ENCODE results near the gene ISX. TPM values are rescaled to one million over a fixed set of nuclear protein-coding genes. Genes with fewer than 3 reads are reported as not detected.

The ISX gene
- total RNA-seq, 1 donor from 2014 or later = not detected

DNA sequence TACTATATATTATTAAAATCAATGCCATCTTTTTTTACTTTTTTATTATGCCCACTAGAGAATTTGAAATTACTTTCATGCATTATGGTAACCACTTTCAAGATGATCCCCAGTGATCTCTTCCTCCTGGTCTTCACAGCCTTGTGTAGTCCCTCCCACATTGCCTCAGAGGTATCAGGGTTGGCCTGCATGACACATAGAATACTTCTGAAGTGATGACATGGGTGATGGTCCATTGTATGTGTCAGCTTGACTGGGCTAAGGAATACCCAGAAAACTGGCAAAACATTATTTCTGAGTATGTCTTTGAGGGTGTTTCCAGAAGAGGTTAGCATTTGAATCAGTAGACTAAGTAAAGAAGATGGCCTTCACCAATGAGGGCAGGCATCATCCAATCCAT is 14.2 kb upstream of the ISX start:
- no peak for DNase-seq (ENCODE audit: low read depth in 2 of 2)

DNA sequence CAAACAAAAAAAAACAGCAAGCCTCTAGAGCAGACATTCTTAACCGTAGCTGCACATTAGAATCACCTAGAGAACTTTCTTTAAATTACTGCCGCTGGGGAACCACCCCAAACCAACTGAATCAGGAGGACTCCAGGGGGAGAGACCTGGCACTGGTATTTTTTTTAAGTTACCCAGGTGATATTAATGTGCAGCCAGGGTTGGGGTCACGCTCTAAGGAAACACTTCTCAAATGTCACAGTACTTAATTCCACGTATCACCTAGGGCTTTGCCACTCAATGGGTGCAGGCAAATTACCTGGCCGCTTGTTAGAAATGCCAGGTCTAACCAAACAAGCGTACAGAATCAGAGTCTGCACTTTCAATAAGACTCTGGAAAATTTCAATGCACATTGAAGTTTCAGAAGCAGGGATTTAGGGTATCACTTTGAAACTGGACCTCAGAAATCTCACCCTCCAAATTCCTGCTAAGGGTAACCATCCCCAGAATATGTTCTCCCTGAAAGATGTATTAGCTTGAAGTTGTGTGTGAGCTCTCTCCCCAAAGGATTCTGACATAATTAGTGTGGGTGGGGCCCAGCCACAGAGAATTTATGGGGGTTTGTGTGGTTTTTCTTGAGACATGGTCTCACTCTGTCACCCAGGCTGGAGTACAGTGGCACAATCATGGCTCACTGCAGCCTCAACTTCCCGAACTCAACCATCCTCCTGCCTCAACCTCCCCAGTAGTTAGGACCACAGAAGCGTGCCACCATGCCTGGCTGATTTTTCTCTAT is 12.7 kb upstream of the ISX start:
- DNase-seq (ENCODE audit: low read depth in 2 of 2) = no peak

DNA sequence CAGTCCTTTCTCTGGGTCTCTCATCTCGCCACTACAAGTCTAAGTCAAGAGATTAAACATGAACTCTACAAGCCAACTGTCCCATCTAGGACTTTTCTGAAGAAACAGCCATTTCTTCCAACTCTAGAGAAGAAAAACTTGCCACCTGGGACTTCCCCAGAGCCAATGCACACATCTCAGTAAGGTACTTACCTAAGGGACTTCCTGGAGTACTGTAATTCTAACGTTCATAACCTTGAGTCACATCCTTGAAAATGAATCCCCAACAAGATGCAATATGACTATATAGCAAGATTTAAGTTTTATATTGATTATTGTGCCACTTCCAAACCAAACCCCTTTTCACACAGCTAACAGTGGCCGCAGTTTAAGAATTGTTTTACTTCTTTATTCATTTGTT is 11.9 kb upstream of the ISX start:
- DNase-seq (ENCODE audit: low read depth in 2 of 2) = no peak

DNA sequence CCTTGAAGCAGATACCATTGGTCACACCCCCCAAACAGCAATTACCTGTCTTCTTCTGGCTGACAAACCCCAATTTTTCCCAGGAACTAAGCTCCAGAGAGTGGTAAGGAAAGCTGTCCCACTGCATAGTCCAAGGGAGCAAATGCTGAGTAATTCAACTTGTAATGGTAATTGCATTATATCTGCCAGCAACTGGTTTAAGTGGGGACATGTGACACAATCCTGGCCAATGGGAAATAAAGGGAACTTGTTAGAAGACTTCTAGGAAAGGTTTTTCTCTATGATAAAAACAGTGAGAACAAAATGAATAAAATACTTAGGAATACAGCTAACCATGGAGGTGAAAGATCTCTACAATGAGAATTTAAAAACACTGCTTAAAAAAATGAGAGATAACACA is 9.5 kb upstream of the ISX start:
- no peak for DNase-seq (ENCODE audit: low read depth in 2 of 2)

DNA sequence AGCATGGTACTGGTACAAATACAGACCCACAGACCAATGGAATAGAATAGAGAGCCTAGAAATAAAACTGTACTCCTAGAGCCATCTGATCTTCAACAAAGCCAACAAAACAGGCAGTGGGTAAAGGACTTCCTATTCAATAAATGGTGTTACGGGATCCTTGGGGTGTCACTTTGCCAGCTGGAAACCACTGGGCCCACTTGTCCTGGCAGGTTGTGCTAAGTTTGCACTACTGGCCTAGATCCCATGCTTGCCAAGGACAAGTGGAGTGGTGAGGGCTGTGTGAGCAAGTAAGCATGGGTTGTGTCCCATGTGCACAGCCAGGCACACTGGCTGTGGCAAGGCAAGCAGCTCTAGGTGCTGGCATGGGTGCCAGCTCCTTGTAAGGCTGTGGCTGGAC is 8.8 kb upstream of the ISX start:
- DNase-seq (ENCODE audit: low read depth in 2 of 2) = no peak

DNA sequence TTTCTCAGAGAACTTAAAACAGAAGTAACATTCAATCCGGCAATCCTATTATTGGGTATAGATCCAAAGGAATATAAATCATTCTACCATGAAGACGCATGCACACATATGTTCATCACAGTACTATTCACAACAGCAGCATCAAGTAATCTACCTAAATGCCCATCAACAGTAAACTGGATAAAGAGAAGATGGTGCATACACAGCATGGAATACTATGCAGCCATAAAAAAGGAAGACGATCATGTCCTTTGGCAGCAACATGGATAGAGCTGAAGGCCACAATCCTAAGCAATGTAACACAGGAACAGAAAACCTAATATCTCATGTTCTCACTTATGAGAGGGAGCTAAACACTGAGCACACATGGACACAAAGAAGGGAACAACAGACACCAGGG is 6.3 kb upstream of the ISX start:
- DNase-seq (ENCODE audit: low read depth in 2 of 2) = no peak

DNA sequence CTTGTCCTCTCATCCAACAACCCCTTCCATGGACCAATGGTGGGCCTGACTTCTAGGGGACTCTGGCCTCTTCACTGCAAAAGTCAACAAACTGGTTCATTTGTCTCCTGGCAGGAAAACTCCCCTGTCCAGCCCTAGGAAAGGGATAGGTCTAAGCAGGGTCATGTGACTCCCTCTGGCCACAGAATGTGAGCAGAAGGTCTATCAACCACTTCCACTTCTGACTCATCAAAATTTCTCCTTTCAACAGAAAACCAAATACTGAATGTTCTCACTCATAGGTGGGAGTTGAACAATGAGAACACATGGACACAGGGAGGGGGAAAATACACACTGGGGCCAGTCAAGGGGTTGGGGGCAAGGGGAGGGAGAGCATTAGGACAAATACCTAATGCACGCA is 1.3 kb upstream of the ISX start:
- DNase-seq (ENCODE audit: low read depth in 2 of 2) = no peak

DNA sequence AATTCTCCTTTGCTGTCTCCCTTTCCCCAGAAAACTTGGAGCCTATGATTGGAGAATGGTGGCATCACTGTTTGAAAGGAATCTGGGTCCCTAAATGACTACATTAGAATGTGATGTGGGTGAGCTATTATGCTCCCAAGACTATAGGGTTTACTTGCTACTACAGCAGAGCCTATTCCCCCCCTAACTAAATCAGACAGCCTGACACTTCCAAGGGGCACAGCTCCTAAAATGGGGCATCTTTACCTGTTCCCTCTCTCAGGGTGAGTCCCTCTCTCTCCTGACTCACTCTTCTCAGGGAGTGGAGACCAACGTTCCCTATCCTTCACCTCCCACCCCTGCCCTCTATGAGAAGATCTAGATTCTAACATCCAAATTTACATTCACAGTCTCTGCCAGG is 775 bp upstream of the ISX start:
- DNase-seq (ENCODE audit: low read depth in 2 of 2) = no peak

DNA sequence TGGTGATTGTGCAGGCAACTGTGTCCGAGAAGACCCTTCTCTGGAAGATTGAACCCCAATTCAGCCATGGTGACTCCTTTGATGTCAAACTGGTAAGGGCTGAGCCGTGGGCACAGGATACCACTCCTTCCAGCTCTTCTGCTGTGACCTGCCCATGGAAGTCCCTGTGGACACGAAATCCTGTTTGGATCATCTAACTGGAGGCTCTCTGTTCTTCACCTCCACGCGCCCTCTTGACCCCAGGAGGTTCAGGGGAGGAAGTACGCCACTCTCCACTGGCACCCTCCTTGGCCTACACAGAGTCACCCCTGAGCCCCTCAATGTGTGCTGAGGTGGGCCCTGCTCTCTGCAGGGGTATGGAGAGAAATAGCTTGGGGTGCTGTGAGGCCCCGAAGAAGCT is 810 bp downstream of the ISX start:
- no peak for DNase-seq (ENCODE audit: low read depth in 2 of 2)

DNA sequence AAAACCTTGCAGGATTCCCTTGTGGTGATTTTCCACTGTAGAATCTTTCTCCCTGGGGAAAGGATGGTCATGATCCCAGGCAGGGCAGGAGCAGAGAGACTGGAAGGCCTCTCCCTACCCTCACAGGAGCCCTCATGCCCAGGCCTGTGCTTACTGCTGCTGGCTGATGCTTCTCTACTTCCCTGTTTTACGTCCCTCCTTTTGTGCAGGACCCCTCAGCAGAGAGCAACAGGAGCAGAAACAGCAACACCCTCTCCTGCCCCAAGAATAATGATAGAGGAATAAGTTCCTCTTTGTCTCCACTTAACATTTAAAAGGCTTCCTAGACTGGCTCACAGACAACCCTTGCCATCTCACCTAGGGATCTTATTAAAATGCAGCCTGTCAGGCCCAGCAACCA is 3.6 kb downstream of the ISX start:
- no peak for DNase-seq (ENCODE audit: low read depth in 2 of 2)

DNA sequence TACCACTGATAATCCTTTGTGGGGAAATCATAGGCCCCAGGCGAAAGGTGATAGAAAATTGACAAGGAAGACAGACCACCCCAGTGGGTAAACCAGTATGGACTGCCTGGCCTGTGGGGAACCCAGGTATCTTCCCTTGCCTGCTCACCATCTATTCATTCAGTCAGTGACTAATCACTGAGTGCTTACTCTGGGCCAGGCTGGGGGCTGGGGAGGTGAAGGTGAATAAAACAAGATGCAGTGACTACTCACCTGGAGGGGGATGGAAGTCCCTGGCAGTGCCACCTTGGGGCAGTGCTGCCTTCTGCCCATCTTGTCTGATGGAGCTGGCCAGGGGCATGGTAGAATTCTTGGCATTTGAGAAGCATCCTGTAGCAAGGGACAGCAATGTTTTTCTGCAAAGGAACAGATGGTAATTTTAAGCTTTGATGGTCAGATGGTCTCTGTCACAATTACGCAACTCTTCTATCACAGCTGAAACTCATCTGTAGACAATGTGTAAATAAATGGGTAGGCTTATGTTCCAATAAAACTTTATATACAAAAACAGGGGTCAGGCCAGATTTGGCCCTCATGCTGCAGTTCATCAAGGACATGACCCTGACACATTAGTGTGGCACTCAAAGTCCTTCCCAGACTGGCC is 4.6 kb downstream of the ISX start:
- no peak for DNase-seq (ENCODE audit: low read depth in 2 of 2)

DNA sequence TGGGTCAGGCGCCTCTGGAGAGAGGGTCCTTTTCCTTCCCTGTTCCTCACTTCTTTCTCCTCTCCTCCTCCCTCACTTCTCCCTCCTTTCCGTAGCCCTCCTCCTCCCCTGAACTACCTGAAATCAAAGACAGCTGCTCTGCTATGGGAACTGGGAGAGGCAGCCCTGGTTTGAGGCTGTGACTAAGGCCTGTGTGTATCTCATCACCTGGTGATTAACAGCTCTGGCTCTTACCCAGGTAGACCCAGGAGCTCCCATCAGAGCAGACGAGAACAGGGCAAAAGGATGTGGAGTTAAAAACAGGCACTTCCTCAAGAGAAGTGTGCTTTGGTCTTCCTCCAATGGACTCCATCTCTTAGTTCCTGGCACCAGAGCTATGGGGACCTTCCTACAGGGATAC is 5.8 kb downstream of the ISX start:
- DNase-seq (ENCODE audit: low read depth in 2 of 2) = no peak

DNA sequence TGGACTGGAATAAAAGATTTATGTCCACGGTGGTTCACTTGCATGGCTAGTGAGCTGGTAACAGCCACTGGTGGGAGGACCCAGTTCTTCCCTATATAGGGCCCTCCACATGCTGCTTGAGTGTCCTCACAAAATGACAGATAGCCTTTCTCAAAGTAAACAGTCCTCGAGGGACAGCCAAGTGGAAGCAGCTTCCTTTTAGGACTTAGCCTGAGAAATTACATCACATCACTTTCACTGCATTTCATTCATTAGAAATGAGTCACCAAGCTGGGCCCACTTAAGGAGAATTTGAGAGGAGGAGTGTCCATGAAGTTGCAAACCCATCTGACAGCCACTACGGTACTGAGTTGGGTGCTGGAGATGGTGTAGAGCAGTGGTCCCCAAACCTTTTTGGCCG is 7.0 kb downstream of the ISX start:
- DNase-seq (ENCODE audit: low read depth in 2 of 2) = no peak

DNA sequence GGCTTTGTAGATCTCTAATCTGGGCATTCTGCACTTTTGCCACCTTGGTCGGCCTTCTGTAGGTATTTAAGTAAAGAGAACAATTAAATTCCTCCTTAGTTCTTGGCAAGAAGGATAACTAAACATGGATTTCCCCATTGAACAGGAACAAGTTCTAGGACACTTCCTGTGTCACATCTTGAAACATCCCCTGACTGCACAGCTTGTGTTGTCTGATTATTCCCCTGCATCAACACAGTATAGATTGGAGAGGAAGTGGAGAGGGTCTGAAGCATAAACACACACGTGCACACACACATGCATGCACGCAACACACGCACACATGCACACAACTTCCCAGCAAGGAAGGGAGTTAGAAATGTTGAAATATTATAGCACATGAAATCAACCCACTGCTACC is 8.6 kb downstream of the ISX start:
- DNase-seq (ENCODE audit: low read depth in 2 of 2) = no peak

DNA sequence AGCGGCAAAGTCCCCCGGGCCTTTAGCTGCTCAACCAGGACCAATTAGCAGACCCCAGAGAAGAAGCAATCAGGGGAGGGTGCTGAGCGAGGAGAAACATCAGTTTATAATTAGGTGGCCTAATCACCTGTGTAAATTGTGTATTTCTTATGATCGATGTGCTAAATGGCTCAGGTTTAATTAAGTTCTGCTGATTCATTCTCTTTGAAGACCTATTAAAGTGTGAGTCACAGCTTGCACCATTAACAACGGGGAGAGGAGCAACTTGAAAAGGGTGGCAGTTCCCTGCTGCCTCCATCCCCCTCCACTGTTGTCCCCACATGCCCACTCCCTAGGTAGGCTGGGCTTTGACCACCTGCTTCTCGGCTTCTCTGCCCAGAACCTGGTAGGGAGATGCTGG is 10.7 kb downstream of the ISX start:
- no peak for DNase-seq (ENCODE audit: low read depth in 2 of 2)

DNA sequence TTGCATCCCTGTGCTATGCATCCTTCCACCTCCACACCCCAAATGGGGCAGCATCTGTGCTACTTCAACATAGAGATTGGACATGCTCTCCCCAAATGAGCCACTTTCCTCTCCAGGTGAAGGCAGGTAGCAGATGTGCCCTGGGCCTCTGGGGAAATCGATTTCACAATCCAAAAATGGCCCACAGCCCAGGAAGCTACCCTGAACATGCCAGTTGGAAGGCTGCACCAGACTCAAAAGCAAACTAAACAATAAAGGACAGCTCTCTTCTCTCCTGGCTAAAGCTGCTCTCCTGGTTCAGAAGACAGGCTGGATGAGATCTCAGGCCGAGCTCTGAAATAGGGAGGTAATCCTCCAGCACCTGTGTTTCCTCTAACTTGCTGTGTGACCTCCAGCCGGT is 19.7 kb downstream of the ISX start:
- DNase-seq (ENCODE audit: low read depth in 2 of 2) = no peak

DNA sequence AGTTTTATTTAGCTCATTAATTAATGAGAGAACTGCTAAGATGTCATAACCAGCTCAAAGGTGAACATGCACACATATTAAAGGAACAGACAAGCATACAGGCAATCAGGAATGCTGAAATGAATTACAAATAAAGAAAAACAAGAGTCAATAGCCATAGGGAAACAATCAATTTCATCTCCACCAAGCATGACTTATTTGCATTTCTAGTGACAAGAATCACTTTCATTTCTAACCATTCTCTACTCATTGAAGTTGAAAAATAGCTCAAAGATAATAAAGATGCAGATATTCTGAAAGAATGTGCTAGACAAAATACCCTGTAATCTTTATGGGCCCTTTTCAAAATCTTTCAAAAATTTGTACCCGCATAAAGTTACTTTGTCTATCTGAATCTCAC is 23.2 kb downstream of the ISX start:
- no peak for DNase-seq (ENCODE audit: low read depth in 2 of 2)

DNA sequence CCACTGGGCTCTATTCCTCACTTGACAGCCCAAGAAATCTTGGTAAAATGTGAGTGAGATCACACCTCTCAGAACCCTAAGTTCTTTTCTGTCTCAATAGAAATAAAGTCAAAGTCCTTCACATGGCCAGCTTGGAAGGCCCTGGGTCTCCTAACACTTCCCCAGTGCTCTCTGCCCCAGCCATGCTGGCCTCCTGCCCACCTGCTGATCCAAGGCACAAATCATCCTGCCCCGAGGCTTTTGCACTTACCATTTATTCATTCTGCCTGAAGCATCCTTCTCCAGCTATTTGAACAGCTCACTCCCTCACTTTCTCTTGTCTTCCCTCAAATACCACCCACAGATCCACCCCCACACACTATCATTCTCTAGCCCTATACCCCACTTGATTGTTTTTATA is 26.4 kb downstream of the ISX start:
- no peak for DNase-seq (ENCODE audit: low read depth in 2 of 2)

DNA sequence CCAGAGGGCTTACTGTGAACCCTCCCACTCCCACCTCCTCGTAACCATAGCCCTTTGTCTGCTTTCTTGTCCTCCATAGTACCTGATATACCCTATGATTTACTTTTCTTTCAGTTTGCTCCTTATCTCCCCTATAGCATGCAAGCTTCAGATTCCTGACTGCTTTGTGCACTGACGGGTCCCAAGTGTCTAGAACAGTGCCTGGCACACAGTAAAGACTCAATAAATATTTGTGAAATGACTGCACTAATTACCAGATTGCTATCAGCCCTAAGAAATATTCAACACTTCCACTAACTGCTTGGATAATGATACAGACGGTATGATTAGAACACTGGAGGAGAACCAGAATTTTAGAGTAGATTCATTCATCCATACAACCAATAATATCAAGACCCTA is 33.0 kb downstream of the ISX start:
- no peak for DNase-seq (ENCODE audit: low read depth in 2 of 2)

DNA sequence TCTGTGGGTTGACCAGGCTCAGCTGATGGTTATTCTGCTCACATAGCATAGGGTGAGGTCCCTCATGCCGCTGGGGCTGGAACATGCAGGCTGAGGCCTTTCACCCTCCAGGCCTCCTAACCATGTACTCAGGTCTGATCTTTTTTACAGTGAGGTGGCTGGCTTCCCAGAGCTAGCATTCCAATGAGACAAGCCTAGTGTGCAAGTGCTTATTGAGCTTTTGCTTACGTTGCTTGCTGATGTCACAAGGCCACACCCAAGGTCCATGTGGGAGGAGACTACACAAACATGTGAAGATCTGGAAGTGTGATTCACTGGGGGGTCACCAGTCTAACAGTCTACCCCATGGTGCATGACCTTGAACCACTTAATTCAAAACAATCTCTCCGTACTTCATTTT is 33.9 kb downstream of the ISX start:
- no peak for DNase-seq (ENCODE audit: low read depth in 2 of 2)

DNA sequence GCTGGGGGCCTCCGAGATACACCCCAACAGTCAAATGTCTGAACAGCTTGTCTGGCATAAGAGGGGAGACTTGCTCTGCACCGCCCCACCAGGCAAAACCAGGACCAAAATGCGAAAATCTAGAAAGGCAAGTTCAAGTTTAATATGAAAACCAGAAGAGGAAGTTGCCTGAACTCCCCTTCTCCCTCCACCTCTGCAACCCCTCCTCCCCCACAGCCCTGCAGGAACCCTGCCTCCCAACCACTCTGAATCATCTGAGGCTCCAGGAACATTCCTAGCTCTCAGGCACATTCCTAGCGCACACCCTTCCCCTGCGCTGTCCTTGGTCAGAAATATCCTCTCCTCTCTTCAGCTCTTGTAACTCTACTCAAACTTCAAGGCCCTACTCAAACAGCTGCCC is 36.7 kb downstream of the ISX start:
- DNase-seq (ENCODE audit: low read depth in 2 of 2) = no peak

DNA sequence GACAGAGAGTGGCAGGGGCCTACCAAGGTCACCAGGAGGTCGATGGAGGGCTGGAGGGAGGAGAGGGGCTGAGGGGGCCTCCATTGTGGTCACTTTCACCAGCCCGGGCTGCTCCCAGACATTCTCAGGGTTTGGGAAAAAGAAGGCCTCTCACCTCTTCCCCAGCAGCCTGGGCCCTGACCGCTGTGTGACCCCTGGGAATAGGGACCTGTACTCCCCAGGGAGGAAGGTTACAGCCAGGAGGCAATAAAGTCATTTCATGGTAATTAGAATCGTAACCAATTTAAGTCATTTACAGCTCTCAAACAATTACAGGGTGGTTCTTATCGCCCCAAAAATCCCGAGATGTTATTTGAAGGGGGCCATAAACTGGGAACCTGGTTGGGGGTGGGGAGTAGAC is 37.8 kb downstream of the ISX start:
- DNase-seq (ENCODE audit: low read depth in 2 of 2) = no peak

DNA sequence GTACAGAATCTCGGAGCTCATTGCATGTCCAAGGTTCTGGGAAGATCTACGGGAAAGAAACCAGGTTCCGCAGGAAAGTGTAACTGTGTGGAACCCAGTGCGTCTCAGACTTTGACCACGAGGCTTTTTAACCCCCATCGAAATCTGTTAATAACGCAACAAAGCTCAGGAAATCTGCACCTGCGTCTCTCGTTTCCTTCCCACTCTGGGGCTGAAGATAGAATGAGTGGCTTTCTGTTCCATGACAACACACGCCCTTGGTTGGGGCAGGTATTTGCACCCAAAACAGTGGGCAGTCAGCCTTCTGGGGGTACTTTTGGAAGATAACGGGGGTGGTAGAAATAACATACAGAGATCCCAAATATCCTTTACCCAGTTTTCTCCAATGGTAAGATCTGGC is 38.5 kb downstream of the ISX start:
- DNase-seq (ENCODE audit: low read depth in 2 of 2) = no peak

DNA sequence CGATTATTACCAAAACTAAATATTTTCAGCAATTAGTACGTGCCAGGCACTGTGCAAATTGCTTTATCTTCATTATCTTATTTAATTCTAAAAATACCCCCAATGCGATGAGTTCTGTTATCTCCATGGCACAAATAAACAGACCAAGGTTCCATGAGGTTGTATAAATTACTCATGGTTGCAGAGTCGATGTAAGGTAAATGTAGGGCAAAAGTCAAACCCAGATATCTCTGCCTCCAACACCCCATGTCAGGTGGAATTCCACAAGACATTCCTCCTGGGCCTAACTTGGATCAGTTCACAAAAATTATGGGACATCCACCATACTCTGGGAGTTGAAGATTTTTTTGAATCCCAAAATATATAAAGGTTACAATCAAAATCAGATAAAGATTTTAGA is 43.7 kb downstream of the ISX start:
- no peak for DNase-seq (ENCODE audit: low read depth in 2 of 2)

All from lung microvascular endothelial cell (primary cell).